Neural progenitor cell (in vitro differentiated cells): ENCODE results near the gene CACNG8. TPM values are rescaled to one million over a fixed set of nuclear protein-coding genes. Genes with fewer than 3 reads are reported as not detected.

Experiments used
- DNase-seq: peaks from one replicate; pipeline ENCODE4 v3.0.0-alpha.2; 2016; ENCODE audit warnings: low spot score
- H2AFZ ChIP-seq: fragments of 200-600 bp; sonication (generic); replicated peaks from 2 replicates; pipeline ENCODE4 v1.6.1; 2016; ENCODE audit warnings: antibody characterized with exemption
- H3F3A ChIP-seq: fragments of 200-600 bp; sonication (generic); 2 replicates; pipeline ENCODE4 v1.6.1; 2016; ENCODE audit warnings: antibody characterized with exemption, low read depth
- H3K27ac ChIP-seq: fragments of 200-600 bp; sonication (generic); 2 replicates; pipeline ENCODE4 v1.5.1; 2016; ENCODE audit warnings: mild to moderate bottlenecking
- H3K27me3 ChIP-seq: fragments of 200-600 bp; sonication (generic); 2 replicates; pipeline ENCODE4 v1.6.1; 2016; ENCODE audit warnings: mild to moderate bottlenecking, moderate library complexity
- H3K36me3 ChIP-seq: fragments of 200-600 bp; sonication (generic); 2 replicates; pipeline ENCODE4 v1.5.1; 2016
- H3K4me1 ChIP-seq: fragments of 200-600 bp; sonication (generic); 2 replicates; pipeline ENCODE4 v1.6.1; 2016; ENCODE audit warnings: mixed run types
- H3K4me2 ChIP-seq: fragments of 200-600 bp; sonication (generic); 2 replicates; pipeline ENCODE4 v1.6.1; 2016
- H3K4me3 ChIP-seq: fragments of 200-600 bp; sonication (generic); 2 replicates; pipeline ENCODE4 v1.5.1; 2016
- H3K79me2 ChIP-seq: fragments of 200-600 bp; sonication (generic); 2 replicates; pipeline ENCODE4 v1.6.1; 2016; ENCODE audit warnings: low read depth
- H3K9ac ChIP-seq: fragments of 200-600 bp; sonication (generic); 2 replicates; pipeline ENCODE4 v1.6.1; 2016
- H3K9me3 ChIP-seq: fragments of 200-600 bp; sonication (generic); 2 replicates; pipeline ENCODE4 v1.5.1; 2016; ENCODE audit warnings: low read depth
- H4K20me1 ChIP-seq: fragments of 200-600 bp; sonication (generic); 2 replicates; pipeline ENCODE4 v1.6.1; 2016; ENCODE audit warnings: low read depth
- H3K27ac Mint-ChIP-seq: 3 replicates; pipeline ENCODE4 v1.8.0; 2021; ENCODE audit warnings: mixed read lengths
- H3K27me3 Mint-ChIP-seq: 2 replicates; pipeline ENCODE4 v1.8.0; 2022; ENCODE audit warnings: low read depth, mild to moderate bottlenecking, inconsistent platforms, moderate library complexity, mixed read lengths; ENCODE audit not compliant: insufficient read depth
- H3K36me3 Mint-ChIP-seq: 3 replicates; pipeline ENCODE4 v1.8.0; 2021; ENCODE audit warnings: mixed read lengths
- H3K4me1 Mint-ChIP-seq: 3 replicates; pipeline ENCODE4 v1.8.0; 2021; ENCODE audit warnings: mixed read lengths
- H3K4me3 Mint-ChIP-seq: 3 replicates; pipeline ENCODE4 v1.8.0; 2021; ENCODE audit warnings: mild to moderate bottlenecking, moderate library complexity, mixed read lengths
- H3K9me3 Mint-ChIP-seq: 3 replicates; pipeline ENCODE4 v1.8.0; 2020; ENCODE audit warnings: mixed read lengths
- EZH2 ChIP-seq: fragments of 200-600 bp; sonication (generic); IDR thresholded peaks from 2 replicates; pipeline ENCODE4 v1.6.1; 2017; ENCODE audit warnings: antibody characterized with exemption, mild to moderate bottlenecking, moderate library complexity
- EZH2phosphoT487 ChIP-seq: fragments of 200-600 bp; sonication (generic); IDR thresholded peaks from 2 replicates; pipeline ENCODE4 v1.6.1; 2017; ENCODE audit warnings: antibody characterized with exemption
- total RNA-seq: library from RNA; depleted of rRNA; stranded (reverse); fragments of >200 nt; gene quantifications from 2 replicates; pipeline ENCODE4 v1.2.3, GENCODE V29; 2015; ENCODE audit warnings: low replicate concordance
- TF ChIP-seq, protein P1 (sequence below): fragments of 200-600 bp; sonication (generic); IDR thresholded peaks from 2 replicates; pipeline ENCODE4 v1.5.1; 2017; ENCODE audit warnings: antibody characterized with exemption, mild to moderate bottlenecking

CACNG8 gene
- total RNA-seq, 1 donor from 2014 or later, result 0.02 TPM

DNA sequence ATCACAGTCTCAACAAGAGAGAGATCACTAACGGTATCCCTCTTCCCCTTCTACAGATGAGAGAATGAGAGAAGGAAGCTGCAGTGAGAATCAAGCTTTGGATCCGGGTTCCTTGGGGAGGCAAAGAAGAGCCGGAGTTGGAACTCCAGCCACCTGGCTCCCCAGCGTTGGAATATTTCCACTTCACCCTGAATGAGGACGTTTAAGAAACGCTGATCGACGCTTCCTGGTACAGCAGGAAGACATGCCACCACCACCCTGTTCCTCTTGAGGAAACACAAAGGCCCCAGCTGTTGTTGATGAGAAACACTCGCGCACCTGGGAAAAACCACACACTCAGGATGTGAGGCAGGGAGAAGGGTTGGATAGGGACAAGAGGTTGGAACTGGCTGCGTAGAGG, 11.3 kb upstream of the CACNG8 start:
- H3K9ac ChIP-seq, result no peak overlapping the region
- H4K20me1 ChIP-seq, result no peaks in the 10 kb centered on the region
- H3K4me3 Mint-ChIP-seq, result no peak overlapping the region
- H3K27ac Mint-ChIP-seq, result no peak overlapping the region
- no peak for DNase-seq
- no peaks in the 10 kb centered on the region for H3K4me1 ChIP-seq
- no peaks in the 10 kb centered on the region for H3K36me3 ChIP-seq
- H3K9me3 Mint-ChIP-seq, result no peaks in the 10 kb centered on the region
- no peak overlapping the region for H3K4me2 ChIP-seq
- peaks cover 10% of the 10 kb centered on the region for H3K27me3 Mint-ChIP-seq
- H3K79me2 ChIP-seq, result no peaks in the 10 kb centered on the region
- no peaks in the 10 kb centered on the region for H3K9me3 ChIP-seq
- H2AFZ ChIP-seq, result no peak overlapping the region
- H3K4me1 Mint-ChIP-seq, result peaks cover 6% of the 10 kb centered on the region
- no peak overlapping the region for H3K4me3 ChIP-seq
- H3K27me3 ChIP-seq, result peaks cover 7% of the 10 kb centered on the region
- no peaks in the 10 kb centered on the region for H3F3A ChIP-seq
- H3K27ac ChIP-seq, result no peak overlapping the region
- TF ChIP-seq EZH2phosphoT487, result no peak
- H3K36me3 Mint-ChIP-seq, result peaks cover 1% of the 10 kb centered on the region

DNA sequence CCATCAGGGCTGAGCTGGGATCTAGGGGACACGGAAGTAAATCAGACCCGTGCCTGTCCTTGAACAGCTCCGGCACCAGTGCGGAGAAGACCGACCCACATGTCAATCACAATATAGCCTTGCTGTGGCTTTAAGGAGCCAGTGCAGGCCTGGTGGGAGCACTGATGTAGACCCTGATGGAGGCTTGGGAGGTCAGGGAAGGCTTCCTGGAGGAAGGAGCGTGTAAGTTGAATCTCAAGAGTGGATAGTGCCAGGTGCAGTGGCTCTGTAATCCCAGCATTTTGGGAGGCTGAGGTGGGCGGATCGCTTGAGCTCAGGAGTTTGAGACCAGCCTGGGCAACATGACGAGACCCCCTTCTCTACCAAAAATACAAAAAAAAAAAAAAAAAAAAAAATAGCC, 10.8 kb upstream of the CACNG8 start:
- Mint-ChIP-seq H3K4me1 (peaks cover 7% of the 10 kb centered on the region), H3K27ac (peak overlapping the region; percentile 27), H3K36me3 (peaks cover 1% of the 10 kb centered on the region), H3K4me3 (no peak overlapping the region), H3K9me3 (no peaks in the 10 kb centered on the region), H3K27me3 (peaks cover 10% of the 10 kb centered on the region)
- Histone ChIP-seq H3K9me3 (no peaks in the 10 kb centered on the region), H3K27me3 (peaks cover 12% of the 10 kb centered on the region), H3K4me1 (no peaks in the 10 kb centered on the region), H3K79me2 (no peaks in the 10 kb centered on the region), H3K4me2 (no peak overlapping the region), H3K36me3 (no peaks in the 10 kb centered on the region), H4K20me1 (no peaks in the 10 kb centered on the region), H2AFZ (no peak overlapping the region), H3K4me3 (no peak overlapping the region), H3F3A (no peaks in the 10 kb centered on the region), H3K9ac (no peak overlapping the region), H3K27ac (no peak overlapping the region)
- TF ChIP-seq, protein P1, sequence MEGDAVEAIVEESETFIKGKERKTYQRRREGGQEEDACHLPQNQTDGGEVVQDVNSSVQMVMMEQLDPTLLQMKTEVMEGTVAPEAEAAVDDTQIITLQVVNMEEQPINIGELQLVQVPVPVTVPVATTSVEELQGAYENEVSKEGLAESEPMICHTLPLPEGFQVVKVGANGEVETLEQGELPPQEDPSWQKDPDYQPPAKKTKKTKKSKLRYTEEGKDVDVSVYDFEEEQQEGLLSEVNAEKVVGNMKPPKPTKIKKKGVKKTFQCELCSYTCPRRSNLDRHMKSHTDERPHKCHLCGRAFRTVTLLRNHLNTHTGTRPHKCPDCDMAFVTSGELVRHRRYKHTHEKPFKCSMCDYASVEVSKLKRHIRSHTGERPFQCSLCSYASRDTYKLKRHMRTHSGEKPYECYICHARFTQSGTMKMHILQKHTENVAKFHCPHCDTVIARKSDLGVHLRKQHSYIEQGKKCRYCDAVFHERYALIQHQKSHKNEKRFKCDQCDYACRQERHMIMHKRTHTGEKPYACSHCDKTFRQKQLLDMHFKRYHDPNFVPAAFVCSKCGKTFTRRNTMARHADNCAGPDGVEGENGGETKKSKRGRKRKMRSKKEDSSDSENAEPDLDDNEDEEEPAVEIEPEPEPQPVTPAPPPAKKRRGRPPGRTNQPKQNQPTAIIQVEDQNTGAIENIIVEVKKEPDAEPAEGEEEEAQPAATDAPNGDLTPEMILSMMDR, result no peak
- TF ChIP-seq EZH2phosphoT487 (no peak), EZH2 (no peak)
- DNase-seq, result no peak

DNA sequence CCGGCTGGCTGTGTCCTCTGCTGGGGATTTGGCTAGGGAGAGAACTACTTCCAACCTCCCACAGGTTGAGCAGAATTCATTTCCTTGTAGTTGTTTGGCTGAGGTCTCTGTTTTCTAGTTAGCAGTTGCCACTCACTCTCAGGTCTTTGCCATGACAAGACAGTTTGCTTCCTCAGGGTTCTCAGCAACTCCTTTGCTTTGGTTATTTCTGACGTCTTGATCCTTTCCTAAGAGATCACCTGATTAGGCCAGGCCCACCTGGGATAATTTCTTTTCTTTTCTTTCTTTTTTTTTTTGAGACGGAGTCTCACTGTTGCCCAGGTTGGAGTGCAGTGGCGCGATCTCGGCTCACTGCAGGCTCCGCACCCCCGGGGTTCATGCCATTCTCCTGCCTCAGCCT, 9.4 kb upstream of the CACNG8 start:
- H3K4me3 ChIP-seq, result no peak overlapping the region
- H3K9me3 ChIP-seq, result no peaks in the 10 kb centered on the region
- H3K9me3 Mint-ChIP-seq, result no peaks in the 10 kb centered on the region
- no peak for DNase-seq
- H3K36me3 ChIP-seq, result no peaks in the 10 kb centered on the region
- H3K27me3 ChIP-seq, result peaks cover 26% of the 10 kb centered on the region
- peaks cover 9% of the 10 kb centered on the region for H3F3A ChIP-seq
- H3K36me3 Mint-ChIP-seq, result peaks cover 1% of the 10 kb centered on the region
- H3K27ac ChIP-seq, result no peak overlapping the region
- H3K4me1 ChIP-seq, result peaks cover 9% of the 10 kb centered on the region
- no peak overlapping the region for H3K27ac Mint-ChIP-seq
- peaks cover 18% of the 10 kb centered on the region for H3K4me1 Mint-ChIP-seq
- H3K4me3 Mint-ChIP-seq, result no peak overlapping the region
- H3K9ac ChIP-seq, result no peak overlapping the region
- TF ChIP-seq EZH2, result no peak
- no peak for TF ChIP-seq EZH2phosphoT487
- TF ChIP-seq, protein P1, result no peak
- H4K20me1 ChIP-seq, result no peaks in the 10 kb centered on the region
- H2AFZ ChIP-seq, result no peak overlapping the region
- H3K27me3 Mint-ChIP-seq, result peaks cover 8% of the 10 kb centered on the region
- no peak overlapping the region for H3K4me2 ChIP-seq
- no peaks in the 10 kb centered on the region for H3K79me2 ChIP-seq

DNA sequence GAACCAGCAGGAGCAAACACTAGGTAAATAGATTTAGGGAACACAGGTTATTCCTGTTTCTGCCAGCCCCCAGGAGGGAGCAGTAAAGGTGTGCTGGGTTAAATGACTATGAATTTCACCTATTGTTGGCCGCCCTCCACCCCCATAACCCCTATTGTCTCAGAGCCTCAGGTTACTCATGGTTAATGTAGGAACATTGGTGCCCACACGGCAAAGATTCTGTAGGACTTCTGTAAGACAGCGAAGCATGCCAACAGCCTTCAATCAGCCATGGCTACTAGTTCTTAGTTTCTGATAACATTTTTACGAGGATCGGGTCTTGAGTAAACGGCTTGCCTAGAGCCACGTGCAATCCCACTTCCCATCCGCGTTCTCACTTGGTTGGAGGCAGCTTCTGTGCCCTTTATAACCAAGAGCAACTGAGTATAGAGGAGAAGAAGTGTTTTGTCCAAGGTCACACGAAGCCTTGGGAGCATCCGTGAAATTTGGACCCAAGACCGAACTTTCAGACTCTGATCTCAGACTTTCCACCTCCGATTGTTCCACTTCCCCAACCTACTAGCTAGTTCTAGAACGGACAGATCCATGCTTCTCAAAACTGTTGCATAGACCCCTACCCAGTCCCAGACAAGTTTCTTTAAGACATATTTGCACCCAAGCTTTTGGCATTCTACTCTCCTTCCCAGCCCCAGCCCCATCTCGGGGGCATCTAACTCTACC, 5.1 kb upstream of the CACNG8 start:
- Mint-ChIP-seq H3K9me3 (no peaks in the 10 kb centered on the region), H3K36me3 (peaks cover 1% of the 10 kb centered on the region), H3K4me1 (peaks cover 45% of the 10 kb centered on the region), H3K4me3 (peak overlapping the region; percentile 79), H3K27me3 (peaks cover 11% of the 10 kb centered on the region), H3K27ac (peak overlapping the region; percentile 27)
- no peaks in the 10 kb centered on the region for H3K9me3 ChIP-seq
- DNase-seq, result no peak
- peaks cover 30% of the 10 kb centered on the region for H3F3A ChIP-seq
- H3K4me3 ChIP-seq, result peak overlapping the region; percentile 29
- TF ChIP-seq EZH2phosphoT487 (no peak), EZH2 (no peak)
- TF ChIP-seq, protein P1, result no peak
- H2AFZ ChIP-seq, result no peak overlapping the region
- H3K79me2 ChIP-seq, result no peaks in the 10 kb centered on the region
- no peak overlapping the region for H3K9ac ChIP-seq
- peak overlapping the region; percentile 74 for H3K4me2 ChIP-seq
- H3K4me1 ChIP-seq, result peaks cover 34% of the 10 kb centered on the region
- H3K27ac ChIP-seq, result no peak overlapping the region
- peaks cover 68% of the 10 kb centered on the region for H3K27me3 ChIP-seq
- peaks cover 13% of the 10 kb centered on the region for H4K20me1 ChIP-seq
- no peaks in the 10 kb centered on the region for H3K36me3 ChIP-seq
